GM21360 (cell line): ENCODE measurements around the gene TSACC.
"Not testable (repeated sequence)": the region's sequence is repeated elsewhere in the genome, so short reads cannot be mapped to it uniquely, and the experiment has no call there.

ENCODE experiments used
- ATAC-seq: cut with Tn5 transposase; IDR thresholded peaks from one replicate; pipeline ENCODE4 v1.9.1; 2021; ENCODE audit warnings: mild to moderate bottlenecking, moderate library complexity; ENCODE audit not compliant: unreplicated experiment

Gene TSACC

DNA sequence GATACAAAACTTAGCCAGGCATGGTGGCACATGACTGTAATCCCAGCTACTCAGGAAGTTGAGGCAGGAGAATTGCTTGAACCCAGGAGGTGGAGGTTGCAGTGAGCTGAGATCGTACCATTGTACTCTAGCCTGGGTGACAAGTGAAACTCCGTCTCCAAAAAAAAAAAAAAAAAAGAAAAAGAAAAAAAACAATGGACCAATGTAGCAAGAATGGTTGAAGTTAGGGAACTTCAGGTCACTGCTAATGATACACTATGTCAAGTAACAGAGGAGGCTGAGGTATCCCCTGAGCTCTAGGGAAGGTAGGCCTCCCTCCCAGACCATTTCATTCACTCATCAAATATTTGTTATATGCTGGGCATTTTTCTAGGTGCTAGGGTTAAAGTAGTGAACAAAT, 7.7 kb downstream of the TSACC start:
- not testable (repeated sequence) for ATAC-seq

DNA sequence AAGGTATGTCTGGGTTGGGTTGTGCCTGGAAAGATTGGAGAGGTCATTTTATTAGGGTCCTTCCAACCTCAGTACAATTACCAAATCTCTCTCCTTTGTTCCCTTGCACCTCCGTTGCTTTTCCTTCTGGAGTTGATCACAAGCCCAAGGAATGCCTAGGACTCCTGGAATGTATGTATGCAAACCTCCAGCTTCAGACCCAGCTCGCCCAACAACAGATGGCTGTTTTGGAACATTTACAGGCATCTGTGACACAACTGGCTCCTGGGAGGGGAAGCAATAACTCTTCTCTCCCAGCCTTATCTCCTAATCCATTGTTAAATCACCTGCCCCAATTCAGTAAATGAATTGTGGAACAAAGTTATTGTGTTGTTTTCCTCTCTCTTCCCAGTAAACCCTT, 8.3 kb downstream of the TSACC start:
- ATAC-seq, result no peak

DNA sequence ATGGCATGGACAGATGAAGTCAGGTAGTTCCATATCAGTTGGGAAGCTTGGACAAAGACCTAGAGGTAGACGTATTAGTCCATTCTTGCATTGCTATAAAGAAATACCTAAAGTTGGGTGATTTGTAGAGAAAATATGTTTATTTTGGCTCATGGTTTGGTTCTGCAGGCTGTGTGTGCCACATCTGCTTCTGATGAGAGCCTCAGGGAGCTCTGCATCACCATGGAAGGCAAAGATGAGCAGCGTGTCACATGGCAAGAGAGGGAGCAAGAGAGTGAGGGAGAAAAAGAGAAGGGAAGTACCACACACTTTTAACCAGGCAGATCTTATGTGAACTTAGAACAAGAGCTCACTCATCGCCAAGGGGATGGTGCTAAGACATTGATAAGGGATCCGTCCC, 9.0 kb downstream of the TSACC start:
- ATAC-seq, result no peak

DNA sequence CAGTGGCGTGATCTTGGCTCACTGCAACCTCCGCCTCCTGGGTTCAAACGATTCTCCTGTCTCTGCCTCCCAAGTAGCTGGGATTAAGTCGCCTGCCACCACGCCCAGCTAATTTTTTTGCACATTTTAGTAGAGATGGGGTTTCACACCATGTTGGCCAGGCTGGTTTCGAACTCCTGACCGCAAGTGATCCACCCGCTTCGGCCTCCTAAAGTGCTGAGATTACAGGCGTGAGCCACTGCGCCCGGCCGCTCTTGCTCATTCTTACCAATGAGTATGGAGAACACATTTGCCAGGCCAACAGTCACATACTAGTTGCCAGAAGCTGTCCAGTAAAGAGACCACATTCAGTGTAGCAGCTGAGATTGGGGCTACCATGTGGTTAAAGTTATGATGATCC, 14.2 kb downstream of the TSACC start:
- not testable (repeated sequence) for ATAC-seq

DNA sequence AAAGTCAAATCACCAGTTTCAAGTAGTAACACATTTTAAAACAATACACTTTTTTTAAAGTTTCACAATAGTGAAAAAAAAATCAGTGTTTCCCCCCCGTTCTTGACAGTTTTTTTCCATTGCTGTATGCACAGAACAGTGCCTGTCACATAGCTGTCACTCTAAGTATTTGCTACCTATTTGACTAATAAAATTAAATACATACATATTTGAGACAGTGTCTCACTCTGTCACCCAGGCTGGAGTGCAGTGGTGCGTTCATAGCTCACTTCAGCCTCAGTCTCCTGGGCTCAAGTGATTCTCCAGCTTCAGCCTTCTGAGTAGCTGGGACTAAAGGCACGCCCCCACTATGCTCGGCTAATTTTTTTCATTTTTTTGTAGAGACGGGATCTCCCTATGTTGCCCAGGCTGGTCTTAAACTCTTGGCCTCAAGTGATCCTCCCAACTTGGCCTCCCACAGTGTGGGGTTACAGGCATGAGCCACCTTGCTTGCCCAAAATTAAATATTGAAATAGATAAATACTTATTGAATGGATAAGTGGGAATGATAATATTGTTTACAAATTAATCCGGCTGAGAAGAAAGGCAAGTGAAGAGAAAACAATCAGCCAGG, 18.0 kb downstream of the TSACC start:
- no peak for ATAC-seq

DNA sequence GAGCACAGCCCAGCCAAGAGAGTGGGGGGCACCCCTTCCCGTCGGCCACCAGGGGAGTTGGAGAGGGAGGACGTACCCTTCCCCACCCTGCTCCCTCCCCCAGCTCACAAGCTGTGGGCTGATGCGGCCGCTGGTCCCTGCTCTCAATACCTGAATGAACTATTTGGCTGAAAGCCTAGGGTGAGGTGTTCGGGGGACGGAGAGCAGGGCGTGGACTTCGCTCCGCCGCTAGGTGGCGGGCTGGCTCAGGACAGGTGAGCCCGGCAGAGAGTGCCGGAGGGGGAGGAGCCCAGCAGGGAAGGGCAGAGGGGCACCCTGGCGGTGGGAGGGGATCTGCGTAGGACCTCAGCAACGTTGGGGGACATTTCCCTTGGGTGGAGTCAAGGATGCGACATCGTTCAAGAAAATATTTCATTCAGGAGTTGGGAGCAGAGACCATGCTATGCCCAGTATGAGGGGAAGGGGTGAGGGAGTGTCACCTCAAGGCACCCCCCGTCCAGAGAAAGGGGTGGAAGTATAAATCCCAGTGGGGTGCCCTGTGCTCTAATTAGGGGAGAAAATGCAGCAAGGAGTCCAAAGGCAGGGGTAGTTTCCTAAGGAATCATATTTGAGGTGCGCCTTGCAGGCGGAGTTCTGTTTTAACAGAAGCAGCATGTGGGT, 18.7 kb downstream of the TSACC start:
- peak; percentile 54 for ATAC-seq

DNA sequence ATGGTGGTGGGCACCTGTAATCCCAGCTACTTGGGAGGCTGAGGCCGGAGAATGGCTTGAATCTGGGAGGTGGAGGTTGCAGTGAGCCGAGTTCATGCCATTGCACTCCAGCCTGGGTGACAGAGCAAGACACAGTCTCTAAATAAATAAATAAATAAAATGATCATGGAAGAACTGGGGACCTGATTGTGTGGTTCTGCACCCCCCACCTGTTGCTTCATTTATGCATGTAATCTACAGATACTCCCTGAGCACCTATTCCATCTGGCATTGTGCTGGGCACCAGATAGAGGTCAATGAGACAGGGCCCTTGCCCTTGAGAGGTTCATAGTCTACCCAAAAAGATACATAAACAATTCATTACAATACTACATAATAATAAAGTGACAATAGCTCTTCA, 19.7 kb downstream of the TSACC start:
- ATAC-seq, result no peak

DNA sequence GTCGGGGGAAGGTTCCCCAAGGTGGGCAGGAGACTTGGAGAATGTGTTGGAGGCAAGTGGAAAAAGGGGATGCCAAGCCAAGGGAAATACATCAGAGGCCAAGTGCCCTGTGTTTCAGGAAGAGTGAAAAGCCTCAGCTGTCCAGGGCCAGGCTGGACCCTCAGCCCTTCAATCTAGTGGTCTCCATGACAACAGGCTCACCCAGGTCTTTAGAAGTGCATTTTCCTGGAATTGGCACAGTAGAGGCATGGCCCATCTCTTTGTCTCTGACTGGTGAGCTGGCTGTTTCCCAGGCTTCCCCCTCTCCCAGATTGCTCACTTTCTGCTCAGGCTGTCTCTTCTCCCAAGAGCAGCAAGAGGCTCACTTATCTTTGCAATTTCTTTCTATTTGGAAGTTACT, 20.3 kb downstream of the TSACC start:
- no peak for ATAC-seq

DNA sequence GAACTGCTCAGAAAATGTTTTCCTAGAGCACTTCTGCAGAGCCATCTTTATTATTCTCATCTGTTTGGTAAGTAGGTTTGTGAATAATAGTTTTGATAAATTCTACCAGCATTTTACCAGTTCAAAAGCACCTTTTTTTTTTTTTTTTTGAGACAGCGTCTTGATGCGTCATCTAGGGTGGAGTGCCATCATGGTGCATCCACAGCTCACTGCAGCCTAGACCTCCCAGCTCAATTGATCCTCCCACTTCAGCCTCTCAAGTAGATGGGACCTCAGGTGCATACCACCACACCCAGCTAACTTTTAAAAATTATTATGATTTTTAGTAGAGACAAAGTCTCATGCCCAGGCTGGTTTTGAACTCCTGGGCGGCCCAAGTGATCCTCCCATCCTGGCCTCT, 20.9 kb downstream of the TSACC start:
- no peak for ATAC-seq

DNA sequence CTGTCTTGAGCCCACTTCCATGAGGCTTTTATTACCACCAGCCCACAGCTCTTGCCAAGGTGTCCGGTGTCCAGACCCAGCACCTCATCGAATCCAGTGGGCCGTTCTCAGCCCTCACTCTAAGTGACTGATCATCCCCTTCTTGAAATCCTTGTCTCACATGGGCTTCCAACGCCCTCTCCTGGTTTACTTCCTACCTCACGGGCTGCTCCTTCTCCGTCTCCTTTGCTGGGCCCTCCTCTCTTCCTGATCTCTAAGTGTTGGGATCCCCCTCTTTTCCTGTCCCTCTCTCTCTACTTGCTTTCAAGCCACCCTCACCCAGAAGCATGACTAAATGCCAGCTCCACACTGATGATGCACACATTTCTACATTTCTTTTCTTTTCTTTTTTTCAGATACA, 21.6 kb downstream of the TSACC start:
- no peak for ATAC-seq

DNA sequence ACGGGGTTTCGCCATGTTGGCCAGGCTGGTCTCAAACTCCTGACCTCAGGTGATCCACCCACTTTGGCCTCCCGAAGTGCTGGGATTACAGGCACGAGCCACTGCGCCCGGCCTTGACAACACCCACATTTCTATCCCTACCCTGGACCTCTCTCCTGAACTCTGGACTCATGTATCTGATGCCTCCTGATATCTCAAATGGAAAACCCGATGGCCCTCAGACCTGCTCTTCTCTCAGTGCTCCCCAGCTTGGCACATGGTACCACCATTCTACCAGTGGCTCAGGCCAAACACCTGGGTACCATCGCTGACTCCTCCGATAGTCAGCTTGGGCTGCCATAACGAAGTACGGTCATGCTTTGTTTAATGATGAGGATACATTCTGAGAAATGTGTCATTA, 22.2 kb downstream of the TSACC start:
- ATAC-seq, result no peak

DNA sequence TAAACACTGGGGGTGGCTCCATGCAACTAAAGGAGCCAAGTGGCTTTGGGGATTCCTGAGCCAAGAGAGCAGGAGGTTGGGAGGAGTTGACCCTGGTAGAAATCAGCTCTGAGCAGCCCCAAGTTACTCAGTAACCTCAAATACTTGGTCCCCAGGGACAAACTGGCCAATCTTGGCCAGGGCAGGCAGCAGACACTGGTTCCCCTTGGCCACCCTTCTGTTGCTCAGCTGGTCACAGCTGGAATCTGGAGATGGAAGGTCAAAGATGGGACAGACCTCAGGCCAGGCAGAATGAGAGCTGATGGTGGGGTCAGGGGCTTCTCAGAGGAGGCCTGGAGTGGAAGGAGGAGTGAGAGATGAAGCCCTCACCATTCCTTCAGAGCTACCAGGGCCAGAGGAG, 27.4 kb downstream of the TSACC start:
- ATAC-seq, result no peak

DNA sequence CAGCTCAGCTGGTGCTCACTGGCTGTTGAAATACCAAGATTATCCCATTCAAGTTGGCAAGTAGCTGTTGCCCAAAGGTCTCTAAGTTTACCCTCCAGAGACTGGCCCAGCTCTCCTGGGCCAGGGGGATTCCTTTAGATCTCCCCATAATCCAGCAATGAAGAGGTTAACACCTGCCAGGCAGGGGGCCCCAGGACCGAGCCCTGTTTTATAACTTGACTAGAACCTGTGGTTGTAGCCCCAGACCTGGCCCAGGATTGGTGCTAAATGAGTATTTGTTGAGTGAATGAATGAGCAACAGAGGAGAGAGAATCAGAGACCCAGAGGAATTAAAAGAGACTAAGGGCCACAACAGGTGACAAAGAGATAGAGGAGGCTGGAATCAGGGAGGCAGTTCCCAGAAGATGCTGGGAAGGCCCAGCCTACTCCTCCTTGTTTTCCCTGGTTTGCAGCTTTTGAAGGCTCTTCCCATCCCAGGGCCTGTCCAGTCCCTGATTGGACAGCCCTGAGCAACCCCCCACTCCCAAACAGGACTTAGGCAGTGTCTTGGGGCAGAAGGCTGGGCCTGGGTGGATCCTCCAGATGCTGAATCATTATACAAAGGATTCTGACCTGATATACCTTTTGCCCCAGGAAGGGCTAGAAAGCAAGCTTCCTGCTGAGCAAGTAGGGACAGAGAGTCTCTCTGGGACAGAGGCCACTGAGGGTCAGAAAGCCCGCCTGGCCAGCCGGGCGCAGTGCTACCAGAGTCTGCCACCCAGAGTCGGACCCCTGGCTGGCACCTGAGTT, 28.2 kb downstream of the TSACC start:
- ATAC-seq, result no peak

DNA sequence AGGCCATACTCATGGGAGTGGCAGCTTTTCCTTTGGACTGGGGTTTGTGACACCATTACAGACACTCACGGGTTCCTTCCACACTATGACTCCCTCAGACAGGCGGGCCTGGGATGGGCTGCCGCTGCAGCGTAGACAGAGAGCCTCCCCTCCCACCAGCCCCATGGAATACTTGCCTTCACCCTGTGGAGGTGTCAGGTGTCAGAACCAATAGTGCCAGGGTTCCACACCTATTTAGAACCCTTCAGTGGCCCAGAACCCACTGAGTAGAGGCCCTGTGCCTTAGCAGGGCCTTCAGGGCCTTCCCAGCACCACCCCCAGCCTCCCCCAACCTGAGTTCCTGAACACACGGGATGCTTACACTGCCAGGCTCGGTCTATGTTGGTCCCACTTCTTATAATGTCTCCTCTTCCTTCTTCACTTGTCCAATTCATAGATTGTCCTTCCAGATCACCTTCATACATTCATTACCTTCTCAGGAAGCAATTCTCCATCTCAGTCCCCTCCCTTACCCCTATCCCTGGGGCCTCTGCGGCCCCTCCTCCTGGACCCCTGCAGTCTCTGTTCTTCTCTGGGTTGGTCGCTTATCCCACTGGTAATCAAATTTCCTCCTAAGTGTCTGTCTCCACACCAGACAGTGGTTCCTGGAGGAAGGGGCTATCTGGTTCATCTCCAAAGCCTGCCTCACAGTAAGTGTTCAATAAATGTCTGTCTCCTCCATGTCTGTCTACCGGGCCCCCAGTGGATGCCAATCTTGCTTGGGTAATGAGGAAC, 29.2 kb downstream of the TSACC start:
- no peak for ATAC-seq

DNA sequence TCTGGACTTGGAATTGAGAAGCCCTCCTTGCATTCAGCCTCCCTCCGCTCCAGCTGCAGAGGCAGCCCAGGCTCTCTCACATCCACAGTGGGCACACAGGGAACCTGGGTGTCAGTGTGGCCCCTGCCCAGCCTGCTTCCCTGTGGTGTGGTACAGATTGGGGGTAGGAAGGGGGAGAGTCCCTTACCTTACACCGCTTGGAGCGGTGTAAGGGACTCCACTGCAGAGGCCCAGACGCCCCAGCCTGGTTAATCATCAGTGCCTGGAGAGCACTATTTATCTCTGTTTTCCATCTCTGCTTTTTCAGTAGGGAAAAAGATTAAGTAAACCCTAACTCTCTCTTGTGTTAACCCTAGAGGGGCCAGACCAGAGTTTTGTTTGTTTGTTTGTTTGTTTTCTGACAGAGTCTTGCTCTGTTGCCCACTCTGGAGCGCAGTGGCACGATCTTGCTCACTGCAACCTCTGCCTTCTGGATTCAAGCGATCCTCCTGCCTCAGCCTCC, 29.9 kb downstream of the TSACC start:
- no peak for ATAC-seq

DNA sequence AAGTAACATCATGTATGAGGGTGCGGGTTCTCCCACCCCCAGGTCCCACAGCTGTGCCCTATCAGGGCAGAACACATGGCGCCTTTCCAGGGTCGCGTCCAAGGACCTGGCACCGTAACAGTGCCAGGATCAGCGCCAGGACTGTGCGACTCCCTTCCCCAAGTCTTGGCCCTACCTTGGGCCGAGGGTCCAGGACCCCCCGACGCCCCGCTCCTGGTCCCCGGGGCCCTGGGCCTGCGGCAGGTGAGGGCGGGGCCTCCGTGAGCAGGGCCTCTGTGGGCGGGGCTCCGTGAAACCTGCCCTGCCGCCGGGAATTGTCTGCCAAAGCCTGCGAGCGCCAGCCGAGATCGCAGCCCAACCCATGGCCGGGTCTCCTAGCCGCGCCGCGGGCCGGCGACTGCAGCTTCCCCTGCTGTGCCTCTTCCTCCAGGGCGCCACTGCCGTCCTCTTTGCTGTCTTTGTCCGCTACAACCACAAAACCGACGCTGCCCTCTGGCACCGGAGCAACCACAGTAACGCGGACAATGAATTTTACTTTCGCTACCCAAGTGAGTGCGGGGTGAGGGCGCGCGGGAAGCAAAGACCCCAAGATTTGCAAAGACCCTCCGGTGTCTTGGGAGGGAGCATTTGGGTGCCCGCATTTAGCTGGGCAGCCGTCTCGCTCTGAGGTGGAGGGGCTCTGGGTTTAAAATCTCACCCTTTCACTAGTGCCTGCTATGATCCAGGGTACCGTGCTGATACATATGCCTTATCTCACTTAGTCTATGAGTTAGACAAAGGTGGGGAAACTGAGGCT, 30.8 kb downstream of the TSACC start, which contains the start of gene RHBG:
TSS of gene RHBG (plus strand) at position 323 of the 796 bp plus-strand sequence. CDS start at position 362, 39 bp downstream.
- ATAC-seq, result no peak

DNA sequence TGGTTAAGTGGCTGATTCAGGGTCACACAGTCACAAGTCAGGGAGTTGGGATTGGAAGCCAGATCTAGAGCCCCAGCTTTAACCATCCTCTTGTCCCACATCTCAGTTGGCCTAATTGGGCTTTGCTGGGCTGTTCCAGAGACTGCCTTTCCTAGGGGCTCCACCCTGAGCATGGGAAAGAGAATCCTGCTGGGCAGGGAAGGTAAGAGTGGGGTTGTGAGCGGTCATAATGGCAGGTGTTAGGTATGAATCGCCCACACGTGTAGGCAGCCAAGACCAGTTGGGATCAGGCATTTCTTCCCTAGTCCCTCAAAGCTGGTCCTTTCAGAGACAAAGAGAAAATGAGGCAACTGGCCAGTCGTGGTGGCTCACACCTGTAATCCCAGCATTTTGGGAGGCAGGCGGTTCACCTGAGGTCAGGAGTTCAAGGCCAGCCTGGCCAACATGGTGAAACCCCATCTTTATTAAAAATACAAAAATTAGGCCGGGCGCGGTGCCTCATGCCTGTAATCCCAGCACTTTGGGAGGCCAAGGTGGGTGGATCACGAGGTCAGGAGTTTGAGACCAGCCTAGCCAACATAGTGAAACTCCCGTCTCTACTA, 31.5 kb downstream of the TSACC start:
- ATAC-seq, result not testable (repeated sequence)

DNA sequence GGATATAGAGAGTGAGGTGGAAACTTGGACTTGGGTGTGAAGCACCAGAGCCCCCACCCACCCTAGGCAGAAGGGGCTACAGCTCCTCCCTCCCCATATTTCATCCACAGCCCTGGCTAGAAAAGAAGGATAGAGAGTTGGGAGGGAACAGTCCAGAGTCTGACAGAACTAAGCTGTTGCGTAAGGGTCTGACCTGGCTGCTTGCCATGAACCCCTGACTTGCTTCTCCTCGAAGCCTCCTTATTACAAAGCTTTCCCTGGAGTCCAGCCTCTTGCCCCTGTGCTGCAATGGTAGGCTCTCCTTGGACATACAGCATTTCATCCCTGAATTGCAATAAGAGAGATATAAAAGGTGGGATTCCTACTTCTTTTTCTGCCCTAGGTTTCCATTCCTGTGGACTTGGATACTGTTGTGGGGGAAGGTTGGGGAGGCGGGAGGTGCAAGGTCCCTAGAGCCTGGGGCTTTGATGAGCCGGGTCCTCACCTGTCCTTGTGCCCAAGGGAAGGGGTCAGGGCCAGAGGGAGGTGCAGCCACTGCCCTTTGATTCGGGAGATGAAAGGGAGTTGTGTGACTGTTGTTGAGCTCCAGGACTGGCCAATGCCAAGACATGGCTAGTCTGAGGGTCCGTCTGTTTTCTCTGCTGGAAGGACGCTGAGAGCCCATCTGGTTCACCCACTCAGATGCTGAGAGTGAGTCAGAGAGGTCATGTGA, 33.4 kb downstream of the TSACC start:
- no peak for ATAC-seq

DNA sequence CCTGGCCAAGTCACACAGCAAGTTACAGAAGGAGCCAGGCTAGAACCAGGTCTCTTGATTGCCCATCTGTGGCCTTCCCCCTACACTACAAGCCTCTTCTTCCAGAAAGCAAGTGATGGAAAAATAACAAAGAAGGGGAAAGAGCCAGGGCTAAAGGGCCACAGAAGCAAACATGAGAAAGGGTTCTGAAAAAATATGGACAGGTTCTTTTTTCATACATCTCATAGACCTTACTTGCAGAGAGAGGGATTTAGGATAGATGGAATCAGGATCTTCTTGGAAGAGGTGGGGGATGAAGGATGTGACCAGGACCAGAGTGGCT, 33.9 kb downstream of the TSACC start:
- no peak for ATAC-seq
